Coronary artery (tissue), 2 donors: ENCODE measurements around the gene DNTT.

ENCODE experiments used
- DNase-seq: peaks from one replicate; pipeline ENCODE4 v3.0.0-alpha.2; 2017; ENCODE audit warnings: low spot score
- H3K27ac ChIP-seq, 2 donors: fragments of 200-600 bp; sonication (generic); one replicate each; pipeline ENCODE4 v1.5.1; 2016 to 2019
- H3K4me3 ChIP-seq: fragments of 200-600 bp; sonication (generic); 2 replicates; pipeline ENCODE4 v1.5.1; 2016; ENCODE audit warnings: mild to moderate bottlenecking, moderate library complexity
- TF ChIP-seq, protein P1 (sequence below): fragments of 200-600 bp; sonication (generic); IDR thresholded peaks from one replicate; pipeline ENCODE4 v1.5.1; 2019; ENCODE audit warnings: antibody characterized with exemption

DNTT gene

DNA sequence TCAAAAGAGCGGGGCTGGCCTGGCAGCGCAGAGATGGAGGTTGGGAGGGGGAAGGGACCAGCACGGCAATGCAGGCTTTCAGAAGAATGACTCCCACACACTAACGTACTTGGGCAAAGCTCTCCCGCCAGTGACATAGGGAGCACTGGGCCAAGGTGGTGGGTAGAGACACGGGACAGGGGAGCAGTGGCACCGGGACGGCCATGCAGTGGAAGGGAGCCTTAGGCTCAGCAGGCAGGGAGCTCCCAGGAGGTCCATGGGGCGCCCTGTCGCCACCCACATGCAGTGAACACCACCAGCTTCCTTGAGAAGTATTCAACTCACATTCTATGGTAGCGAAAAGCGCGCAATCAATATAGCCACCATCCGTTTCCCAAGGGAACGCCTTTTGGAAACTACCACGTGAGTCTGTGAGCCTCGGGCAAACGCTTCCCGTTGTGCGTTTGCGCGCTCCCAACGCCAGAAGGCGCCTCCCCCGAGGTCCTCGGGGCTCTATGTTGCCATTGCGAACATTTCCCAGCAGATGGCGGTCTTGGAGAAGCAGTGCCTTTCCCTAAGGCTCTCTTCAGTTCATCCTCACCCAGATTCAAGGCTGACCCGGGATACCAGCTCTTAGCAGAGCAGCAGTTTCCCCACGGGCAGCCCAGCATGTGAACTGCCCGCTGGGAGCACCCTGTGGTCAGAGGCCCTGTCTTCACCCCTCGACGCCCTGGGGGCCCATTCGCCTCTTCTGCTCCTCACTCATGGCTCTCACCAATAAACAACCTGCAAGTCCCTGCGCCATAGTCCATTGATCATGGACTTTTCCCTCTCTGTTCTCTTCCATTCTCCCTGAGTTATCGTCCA is 71.0 kb downstream of the DNTT start:
- DNase-seq = peak; percentile 81
- TF ChIP-seq, protein P1, sequence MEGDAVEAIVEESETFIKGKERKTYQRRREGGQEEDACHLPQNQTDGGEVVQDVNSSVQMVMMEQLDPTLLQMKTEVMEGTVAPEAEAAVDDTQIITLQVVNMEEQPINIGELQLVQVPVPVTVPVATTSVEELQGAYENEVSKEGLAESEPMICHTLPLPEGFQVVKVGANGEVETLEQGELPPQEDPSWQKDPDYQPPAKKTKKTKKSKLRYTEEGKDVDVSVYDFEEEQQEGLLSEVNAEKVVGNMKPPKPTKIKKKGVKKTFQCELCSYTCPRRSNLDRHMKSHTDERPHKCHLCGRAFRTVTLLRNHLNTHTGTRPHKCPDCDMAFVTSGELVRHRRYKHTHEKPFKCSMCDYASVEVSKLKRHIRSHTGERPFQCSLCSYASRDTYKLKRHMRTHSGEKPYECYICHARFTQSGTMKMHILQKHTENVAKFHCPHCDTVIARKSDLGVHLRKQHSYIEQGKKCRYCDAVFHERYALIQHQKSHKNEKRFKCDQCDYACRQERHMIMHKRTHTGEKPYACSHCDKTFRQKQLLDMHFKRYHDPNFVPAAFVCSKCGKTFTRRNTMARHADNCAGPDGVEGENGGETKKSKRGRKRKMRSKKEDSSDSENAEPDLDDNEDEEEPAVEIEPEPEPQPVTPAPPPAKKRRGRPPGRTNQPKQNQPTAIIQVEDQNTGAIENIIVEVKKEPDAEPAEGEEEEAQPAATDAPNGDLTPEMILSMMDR = peak; percentile 98
- H3K4me3 ChIP-seq = peak overlapping the region; percentile 68
- no peak overlapping the region for H3K27ac ChIP-seq

DNA sequence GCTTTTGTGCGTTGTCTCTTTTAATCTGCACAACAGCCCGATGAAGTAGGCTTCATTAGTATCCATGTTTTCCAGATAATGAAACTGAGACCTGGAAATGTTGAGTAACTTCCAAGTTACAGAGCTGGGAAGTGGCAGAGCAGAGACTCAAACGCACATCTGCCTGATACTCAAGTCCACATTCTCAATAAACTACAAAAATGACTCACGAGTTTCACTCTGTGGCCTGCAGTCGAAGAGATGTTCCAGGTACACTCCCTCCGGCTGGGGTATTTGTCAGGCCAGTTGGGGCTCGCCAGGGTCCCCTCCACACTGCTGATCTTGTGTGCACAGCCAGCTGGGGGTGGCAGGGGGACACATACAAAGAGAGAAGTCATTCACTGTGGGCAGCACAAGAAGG is 72.2 kb downstream of the DNTT start:
- TF ChIP-seq, protein P1 = no peak

DNA sequence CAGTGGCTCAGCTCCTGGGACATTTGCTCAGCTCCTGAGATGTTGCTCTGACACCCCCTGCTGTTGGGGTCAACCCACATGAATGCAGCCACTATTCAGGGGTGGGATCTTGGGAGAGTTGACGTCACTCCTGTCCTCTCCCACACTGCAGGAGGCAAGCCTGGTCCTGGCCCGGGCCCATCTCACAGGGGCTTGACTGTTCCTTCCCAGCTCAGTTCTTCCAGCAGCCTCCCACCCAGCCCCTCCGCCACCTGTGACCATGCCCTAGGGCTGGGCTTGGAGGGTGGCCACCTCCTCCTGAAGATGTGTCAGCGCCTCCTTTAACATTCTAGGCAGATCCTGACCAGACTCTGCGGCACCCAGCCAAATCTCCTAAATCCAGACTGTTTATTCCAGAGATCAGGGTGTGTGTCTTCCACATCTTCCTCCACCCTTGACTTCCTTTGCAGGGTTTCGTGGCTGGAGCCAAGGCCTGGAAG is 73.6 kb downstream of the DNTT start:
- Histone ChIP-seq H3K4me3 (no peak overlapping the region), H3K27ac (no peak overlapping the region)
- DNase-seq = no peak
- TF ChIP-seq, protein P1 = no peak

More for the DNA sequence above, 72.2 kb downstream of the DNTT start:
- Histone ChIP-seq H3K27ac (no peak overlapping the region), H3K4me3 (no peak overlapping the region)
- no peak for DNase-seq

DNA sequence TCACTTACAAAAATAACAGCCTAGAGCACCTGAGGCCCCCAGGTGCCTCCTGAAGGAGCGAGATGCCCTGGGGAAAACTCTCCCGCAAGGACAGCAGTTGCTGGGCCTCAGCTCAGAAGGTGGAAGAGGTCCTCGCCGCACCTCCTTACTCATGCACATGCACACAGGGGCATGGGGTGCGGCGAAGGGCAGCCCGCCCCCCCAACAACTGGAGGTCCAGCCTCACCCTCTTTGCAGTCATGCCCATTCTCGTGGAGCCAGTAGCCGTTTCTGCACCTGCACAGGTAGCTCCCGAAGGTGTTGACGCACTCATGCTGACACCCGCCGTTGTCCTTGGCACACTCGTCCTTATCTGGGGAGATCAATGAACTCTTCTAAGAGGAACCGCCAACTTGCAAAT is 74.5 kb downstream of the DNTT start:
- TF ChIP-seq, protein P1 = no peak
- no peak for DNase-seq
- no peak overlapping the region for H3K27ac ChIP-seq
- H3K4me3 ChIP-seq = no peak overlapping the region

DNA sequence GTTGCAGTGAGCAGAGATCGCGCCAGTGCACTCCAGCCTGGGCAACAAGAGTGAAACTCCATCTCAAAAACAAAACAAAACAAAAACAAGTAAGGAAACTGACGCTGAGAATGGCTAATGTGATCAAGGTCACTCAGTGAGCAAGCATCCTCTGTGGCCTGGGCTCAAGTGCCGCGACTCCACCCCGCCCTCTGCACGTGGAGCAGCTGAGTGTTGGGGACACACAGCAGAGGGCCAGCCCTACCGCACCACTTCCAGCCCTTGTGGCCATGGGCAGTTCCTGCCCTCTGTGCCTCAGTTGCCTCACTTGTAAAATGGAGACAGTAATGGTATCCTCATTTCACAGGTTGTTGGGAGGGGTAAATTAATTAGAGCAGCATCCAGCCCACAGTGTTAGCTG is 75.5 kb downstream of the DNTT start:
- Histone ChIP-seq H3K27ac (no peak overlapping the region), H3K4me3 (no peak overlapping the region)
- no peak for DNase-seq
- TF ChIP-seq, protein P1 = no peak

DNA sequence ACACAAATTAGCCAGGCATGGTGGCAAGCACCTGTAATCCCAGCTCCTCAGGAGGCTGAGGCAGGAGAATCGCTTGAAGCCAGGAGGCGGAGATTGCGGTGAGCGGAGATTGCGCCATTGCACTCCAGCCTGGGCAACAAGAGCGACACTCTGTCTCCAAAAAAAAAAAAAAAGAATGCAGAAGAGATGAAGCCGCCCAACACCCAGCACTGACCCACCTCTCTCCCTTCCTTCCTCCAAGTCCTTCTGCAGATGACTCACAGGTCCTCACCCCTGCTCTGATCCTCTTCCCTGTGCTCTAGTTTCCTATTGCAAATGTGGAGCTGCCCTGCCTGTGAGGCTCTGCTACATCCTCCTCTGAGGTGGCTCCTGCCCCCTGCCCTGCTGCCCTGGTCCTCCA is 76.6 kb downstream of the DNTT start:
- DNase-seq = no peak

More for the DNA sequence above, 76.6 kb downstream of the DNTT start:
- no peak overlapping the region for H3K27ac ChIP-seq
- H3K4me3 ChIP-seq = no peak overlapping the region
- TF ChIP-seq, protein P1 = no peak
